HepG2 (cell line): ENCODE results near the gene DTNB. TPM values are rescaled to one million over a fixed set of nuclear protein-coding genes. Genes with fewer than 3 reads are reported as not detected.

Experiments
- ATAC-seq: fragments of 200-7000 bp; cut with Tn5 transposase; 3 replicates; pipeline ENCODE4 v1.9.1; 2020; ENCODE audit warnings: mild to moderate bottlenecking, moderate library complexity
- BruUV-seq: library from RNA; stranded (reverse); fragments of 400-500 nt; replicated peaks from 2 replicates; lab custom pipeline; 2021; lab: Mats Ljungman, UMichigan
- CTCF ChIA-PET: fragments of 300-600 bp; formaldehyde crosslinking; extraction: SDS; loops from one replicate; lab custom pipeline; 2021; ENCODE audit warnings: low total read pairs, inconsistent platforms, low intra/inter-chr PET ratio; lab: Yijun Ruan, JAX
- POLR2A ChIA-PET: fragments of 350-600 bp; sonication (Branson Sonifier 250); formaldehyde crosslinking; loops from one replicate; lab custom pipeline; 2020; ENCODE audit warnings: antibody characterized with exemption, inconsistent platforms; lab: Yijun Ruan, JAX
- DNase-seq: peaks from one replicate; pipeline ENCODE4 v3.0.0-alpha.2; 2015; ENCODE audit warnings: low spot score
- FAIRE-seq: peaks from 3 replicates; lab custom pipeline; 2011; peaks lifted over from hg19 to GRCh38; lab: Jason Lieb, UNC
- H2AFZ ChIP-seq: one replicate; pipeline ENCODE4 v1.6.1; 2011; ENCODE audit warnings: low read length, inconsistent platforms
- H3K27ac ChIP-seq: fragments of 300-600 bp; 3 replicates; pipeline ENCODE4 v1.8.0; 2011; ENCODE audit warnings: mixed run types, mild to moderate bottlenecking, mixed read lengths, low read length, inconsistent platforms; ENCODE audit not compliant: insufficient read depth; ENCODE audit errors: extremely low read length
- H3K27me3 ChIP-seq, 2 experiments: fragments of 200-600 bp in 1 of 2; 2 replicates in 1 of 2; 3 replicates in 1 of 2; pipeline versions ENCODE4 v1.6.0 to v1.8.0; 2011; ENCODE audit warnings: low read length in 2 of 2, mild to moderate bottlenecking in 2 of 2, moderate library complexity in 2 of 2, inconsistent platforms in 1 of 2; ENCODE audit not compliant: insufficient read depth in 2 of 2, control insufficient read depth in 1 of 2
- H3K36me3 ChIP-seq, 2 experiments: fragments of 200-600 bp in 1 of 2; replicated peaks in 1 of 2; 2 replicates in 1 of 2; 3 replicates in 1 of 2; pipeline versions ENCODE4 v1.5.1 to v1.8.0; 2011; ENCODE audit warnings: low read length in 2 of 2, inconsistent platforms in 1 of 2; ENCODE audit not compliant: insufficient read depth in 2 of 2, control insufficient read depth in 1 of 2
- H3K4me1 ChIP-seq: 2 replicates; pipeline ENCODE4 v1.5.1; 2012; ENCODE audit warnings: low read length, inconsistent platforms; ENCODE audit not compliant: insufficient read depth
- H3K4me2 ChIP-seq: 2 replicates; pipeline ENCODE4 v1.6.0; 2011; ENCODE audit warnings: low read depth, low read length, inconsistent platforms
- H3K4me3 ChIP-seq, 3 experiments: fragments of 200-600 bp in 1 of 3; sonication (generic), shearing (Covaris generic) in 1 of 3; replicated peaks in 1 of 3; 2 replicates each; pipeline ENCODE4 v1.5.1; 2011 to 2016; ENCODE audit warnings: low read length in 3 of 3, inconsistent platforms in 2 of 3, low read depth in 2 of 3, mild to moderate bottlenecking in 2 of 3, control low read depth in 1 of 3, mixed read lengths in 1 of 3; ENCODE audit not compliant: insufficient read depth in 1 of 3
- H3K79me2 ChIP-seq: one replicate; pipeline ENCODE4 v1.6.1; 2011; ENCODE audit warnings: low read length, inconsistent platforms; ENCODE audit not compliant: insufficient read depth
- H3K9ac ChIP-seq: 2 replicates; pipeline ENCODE4 v1.6.0; 2011; ENCODE audit warnings: mild to moderate bottlenecking, low read depth, low read length, inconsistent platforms; ENCODE audit not compliant: insufficient read depth
- H3K9me3 ChIP-seq: 2 replicates; pipeline ENCODE4 v1.5.1; 2012; ENCODE audit warnings: mild to moderate bottlenecking, low read length
- H4K20me1 ChIP-seq: 2 replicates; pipeline ENCODE4 v1.6.0; 2011; ENCODE audit warnings: inconsistent platforms, mild to moderate bottlenecking, low read length, moderate library complexity; ENCODE audit not compliant: insufficient read depth
- CCDC6 ChIP-seq: sonication (generic); formaldehyde crosslinking; IDR thresholded peaks from 2 replicates; pipeline ENCODE4 v1.8.1; 2022; ENCODE audit warnings: mild to moderate bottlenecking, missing genetic modification reagents, moderate library complexity
- CENPBD1 ChIP-seq: sonication (generic); formaldehyde crosslinking; IDR thresholded peaks from 2 replicates; pipeline ENCODE4 v1.8.0; 2022; ENCODE audit warnings: missing genetic modification reagents, low read depth, mild to moderate bottlenecking, borderline replicate concordance
- GATAD2A ChIP-seq: IDR thresholded peaks from 2 replicates; pipeline ENCODE4 v1.6.1; 2016
- GTF3A ChIP-seq: sonication (generic); formaldehyde crosslinking; conservative IDR thresholded peaks from 2 replicates; pipeline ENCODE4 v1.4.0; 2020; ENCODE audit warnings: mild to moderate bottlenecking, missing genetic modification reagents
- MED13 ChIP-seq: sonication (generic); formaldehyde crosslinking; IDR thresholded peaks from 2 replicates; pipeline ENCODE4 v1.5.0; 2020; ENCODE audit warnings: missing genetic modification reagents
- MEIS2 ChIP-seq: sonication (generic); formaldehyde crosslinking; IDR thresholded peaks from 2 replicates; pipeline ENCODE4 v1.9.0; 2021; ENCODE audit warnings: mild to moderate bottlenecking, missing genetic modification reagents
- MTA3 ChIP-seq: sonication (generic); formaldehyde crosslinking; IDR thresholded peaks from 2 replicates; pipeline ENCODE4 v1.4.0; 2020; ENCODE audit warnings: missing genetic modification reagents
- NR3C1 ChIP-seq: sonication (generic); formaldehyde crosslinking; IDR thresholded peaks from 2 replicates; pipeline ENCODE4 v1.4.0; 2020; ENCODE audit warnings: missing genetic modification reagents
- PRDM4 ChIP-seq: sonication (generic); formaldehyde crosslinking; IDR thresholded peaks from 2 replicates; pipeline ENCODE4 v1.9.0; 2021; ENCODE audit warnings: missing genetic modification reagents, borderline replicate concordance
- RBAK ChIP-seq: sonication (generic); formaldehyde crosslinking; IDR thresholded peaks from 2 replicates; pipeline ENCODE4 v1.5.1; 2020; ENCODE audit warnings: mild to moderate bottlenecking, missing genetic modification reagents
- RBM22 ChIP-seq: fragments of 200-400 bp; formaldehyde crosslinking; optimal IDR thresholded peaks from 2 replicates; pipeline ENCODE3; 2017; ENCODE audit warnings: mild to moderate bottlenecking, low read length, moderate library complexity
- SETDB1 ChIP-seq: sonication (generic); formaldehyde crosslinking; IDR thresholded peaks from 2 replicates; pipeline ENCODE4 v1.5.1; 2020; ENCODE audit warnings: missing genetic modification reagents, mild to moderate bottlenecking, borderline replicate concordance
- ZMYM3 ChIP-seq: sonication (generic); formaldehyde crosslinking; IDR thresholded peaks from 2 replicates; pipeline ENCODE4 v1.5.1; 2020; ENCODE audit warnings: mild to moderate bottlenecking, missing genetic modification reagents
- ZNF350 ChIP-seq: sonication (generic); formaldehyde crosslinking; IDR thresholded peaks from 2 replicates; pipeline ENCODE4 v1.4.0; 2020; ENCODE audit warnings: mild to moderate bottlenecking, low read depth, missing genetic modification reagents, borderline replicate concordance
- ZNF430 ChIP-seq: sonication (generic); formaldehyde crosslinking; IDR thresholded peaks from 2 replicates; pipeline ENCODE4 v1.9.0; 2021; ENCODE audit warnings: mild to moderate bottlenecking, missing genetic modification reagents
- ZNF512 ChIP-seq: sonication (generic); formaldehyde crosslinking; IDR thresholded peaks from 2 replicates; pipeline ENCODE4 v1.4.0; 2020; ENCODE audit warnings: mild to moderate bottlenecking, missing genetic modification reagents
- ZNF614 ChIP-seq: IDR thresholded peaks from 2 replicates; pipeline ENCODE4 v1.6.1; 2018; ENCODE audit warnings: missing biosample characterization, missing genetic modification reagents, inconsistent platforms, borderline replicate concordance
- WGBS: methylation state at CpG from one replicate; pipeline ENCODE4 v1.1.6; 2017; ENCODE audit warnings: low lambda C conversion rate; 5-methylcytosine and 5-hydroxymethylcytosine counted together
- in situ Hi-C: cut with HindIII; loops from 2 replicates; pipeline ENCODE4 v1.10.0; 2017; ENCODE audit warnings: low pct_unique_long_range_greater_than_20kb; ENCODE audit not compliant: extremely low pct_ligation_motif_present
- intact Hi-C: fragments of 100-400 bp; cut with micrococcal nuclease; formaldehyde crosslinking; loops from one replicate; pipeline ENCODE4 v1.10.0; 2022; ENCODE audit not compliant: unreplicated experiment
- polyA plus RNA-seq, 8 experiments: library from polyadenylated mRNA; depleted of rRNA in 3 of 8; stranded (reverse) in 7 of 8; unstranded in 1 of 8; fragments of >200 nt; fragmentation: Illumina TruSeq in 4 of 8; extraction: Trizol in 4 of 8; gene quantifications; 2 replicates each; pipeline versions ENCODE4 v1.2.1 to v1.2.3, GENCODE V29; 2011 to 2016; ENCODE audit warnings: low read depth in 4 of 8, missing spikeins in 1 of 8, mixed read lengths in 1 of 8; ENCODE audit not compliant: insufficient read depth in 1 of 8
- total RNA-seq, 5 experiments: library from RNA; depleted of rRNA; stranded (reverse); fragments of >200 nt; fragmentation: Illumina TruSeq; extraction: Trizol; gene quantifications; 2 replicates each; pipeline ENCODE4 v1.2.3, GENCODE V29; 2016; ENCODE audit warnings: low read depth in 1 of 5

DTNB gene
- total and polyA plus RNA-seq, 2 of the 13 experiments (the other 11 are each of a cell fraction or from before 2014, with no cell fraction given): 14.4 to 23.9 TPM

GRCh38 chr2:25489631-25490030 is 183.7 kb downstream of the DTNB start:
- intact Hi-C loops (no loop called here), in situ Hi-C loops (no loop called here)
- 95% methylated on average over 1 of the region's 1 CpG for WGBS
- Histone ChIP-seq H3K27ac (no peak overlapping the region), H3K4me1 (peaks cover 19% of the 10 kb centered on the region), H3K4me3 (no peak overlapping the region), H3K4me2 (no peak overlapping the region), H3K36me3 (no peaks in the 10 kb centered on the region), H3K79me2 (no peaks in the 10 kb centered on the region), H4K20me1 (no peaks in the 10 kb centered on the region), H3K27me3 (no peaks in the 10 kb centered on the region), H2AFZ (no peak overlapping the region), H3K9ac (no peak overlapping the region), H3K9me3 (no peaks in the 10 kb centered on the region)
- TF ChIP-seq PRDM4 (no peak), NR3C1 (no peak), ZNF430 (CRISPR knock-in tag) (no peak), MED13 (CRISPR knock-in tag) (no peak), CENPBD1 (no peak), ZNF350 (CRISPR knock-in tag) (no peak), MEIS2 (CRISPR knock-in tag) (no peak), RBAK (CRISPR knock-in tag) (no peak), ZNF614 (no peak), CCDC6 (CRISPR knock-in tag) (no peak), GATAD2A (CRISPR knock-in tag) (no peak), GTF3A (no peak), MTA3 (no peak), ZNF512 (CRISPR knock-in tag) (no peak), SETDB1 (CRISPR knock-in tag) (no peak), ZMYM3 (no peak), RBM22 (no peak)
- DNase-seq (no peak), FAIRE-seq (no peak), ATAC-seq (no peak)
- BruUV-seq: no TSS peak
- ChIA-PET POLR2A (no interaction called here), CTCF (no interaction called here)
